HG03354 (cell line): ENCODE data around the gene POLR3F.
"Not testable (repeated sequence)": the region's sequence is repeated elsewhere in the genome, so short reads cannot be mapped to it uniquely, and the experiment has no call there.

Experiments used
- ATAC-seq: cut with Tn5 transposase; IDR thresholded peaks from one replicate; pipeline ENCODE4 v1.9.1; 2021; ENCODE audit warnings: mild to moderate bottlenecking; ENCODE audit not compliant: unreplicated experiment, poor library complexity, severe bottlenecking

Gene POLR3F

GRCh38 chr20:18501672-18502071, 34.5 kb downstream of the POLR3F start:
- not testable (repeated sequence) for ATAC-seq

DNA sequence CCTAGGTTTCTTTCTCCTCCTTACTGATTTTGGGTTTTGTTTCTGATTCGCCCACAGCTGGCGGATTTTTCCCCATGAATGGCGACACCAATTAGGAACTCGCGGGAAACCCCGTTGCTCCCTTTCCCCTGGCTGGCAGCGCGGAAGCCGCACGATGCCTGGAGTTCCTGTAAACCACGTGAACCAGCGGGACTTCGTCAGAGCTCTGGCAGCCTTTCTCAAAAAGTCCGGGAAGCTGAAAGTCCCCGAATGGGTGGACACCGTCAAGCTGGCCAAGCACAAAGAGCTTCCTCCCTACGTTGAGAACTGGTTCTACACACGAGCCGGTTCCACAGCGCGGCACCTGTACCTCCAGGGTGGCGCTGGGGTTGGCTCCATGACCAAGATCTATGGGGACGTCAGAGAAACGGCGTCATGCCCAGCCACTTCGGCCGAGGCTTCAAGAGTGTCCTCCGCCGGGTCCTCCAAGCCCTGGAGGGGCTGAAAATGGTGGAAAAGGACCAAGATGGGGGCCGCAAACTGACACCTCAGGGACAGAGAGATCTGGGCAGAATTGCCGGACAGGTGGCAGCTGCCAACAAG, 37.4 kb downstream of the POLR3F start:
- ATAC-seq, result no peak

DNA sequence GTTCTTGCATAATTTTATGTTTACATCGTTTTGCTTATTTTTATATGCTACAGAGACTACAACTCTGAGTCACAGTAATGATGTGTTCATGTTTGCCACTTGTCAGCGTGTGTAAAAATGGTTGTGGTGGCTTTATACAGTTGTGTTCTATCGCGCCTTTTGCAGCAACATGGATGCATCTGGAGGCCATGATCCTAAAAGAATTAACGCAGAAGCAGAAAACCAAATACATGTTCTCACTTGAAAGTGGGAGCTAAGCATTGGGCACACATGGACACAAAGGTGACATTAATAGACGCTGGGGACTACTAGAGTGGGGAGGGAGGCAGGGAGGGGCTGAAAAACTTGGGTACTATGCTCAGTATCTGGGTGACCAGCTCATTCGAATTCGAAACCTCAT, 39.6 kb downstream of the POLR3F start:
- ATAC-seq, result no peak

DNA sequence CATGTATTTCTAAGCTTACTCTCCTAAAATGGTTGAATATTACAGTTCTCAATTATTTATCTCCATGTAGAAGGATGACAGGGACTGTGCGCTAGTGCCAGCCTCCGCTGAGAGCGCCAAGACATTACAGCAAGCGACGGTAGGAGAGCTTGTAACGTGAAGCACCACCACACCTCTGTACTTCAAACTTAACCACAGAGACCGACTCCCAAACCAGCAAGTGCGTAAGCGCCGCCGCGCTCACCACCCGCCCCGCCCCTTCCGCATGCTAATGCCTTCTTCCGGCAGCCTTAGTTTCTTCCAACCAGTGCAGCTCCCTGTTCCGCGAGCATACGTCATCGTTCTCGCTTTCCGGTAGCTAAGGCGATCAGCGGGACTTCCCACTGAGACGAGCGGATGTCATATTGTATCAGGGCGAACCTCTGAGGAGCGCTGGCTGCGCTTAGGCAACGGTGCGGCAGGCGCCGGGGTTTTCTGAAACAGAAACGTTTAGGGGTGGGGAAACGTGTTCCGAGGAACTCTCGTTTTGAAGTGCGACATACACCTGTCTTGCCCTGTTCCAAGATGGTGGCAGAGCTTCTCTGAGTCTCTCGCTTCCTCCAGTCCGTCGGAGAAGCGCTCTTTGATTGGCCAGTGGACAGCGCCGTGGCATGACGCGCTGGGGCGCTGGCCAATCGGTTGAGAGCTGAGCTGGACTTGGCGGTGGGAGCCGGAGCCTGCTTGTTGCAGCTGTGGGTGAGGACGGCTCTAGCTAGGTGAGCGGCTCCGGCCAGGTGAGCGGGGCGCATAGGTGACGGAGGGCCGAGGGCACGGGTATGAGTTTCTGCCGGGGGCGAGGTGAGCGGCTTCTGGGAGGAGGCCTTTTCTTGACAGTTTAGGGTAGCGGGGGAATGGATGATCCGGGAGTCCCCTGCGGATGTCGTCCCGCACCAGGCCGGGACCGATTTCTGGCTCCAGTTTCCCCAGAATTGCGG, 40.3 kb downstream of the POLR3F start, which contains the start of gene SEC23B:
SEC23B (plus strand) TSS at position 723 of the 974 bp plus-strand sequence. CDS start 2,896 bp downstream, outside the sequence.
- ATAC-seq, result peak; percentile 97

DNA sequence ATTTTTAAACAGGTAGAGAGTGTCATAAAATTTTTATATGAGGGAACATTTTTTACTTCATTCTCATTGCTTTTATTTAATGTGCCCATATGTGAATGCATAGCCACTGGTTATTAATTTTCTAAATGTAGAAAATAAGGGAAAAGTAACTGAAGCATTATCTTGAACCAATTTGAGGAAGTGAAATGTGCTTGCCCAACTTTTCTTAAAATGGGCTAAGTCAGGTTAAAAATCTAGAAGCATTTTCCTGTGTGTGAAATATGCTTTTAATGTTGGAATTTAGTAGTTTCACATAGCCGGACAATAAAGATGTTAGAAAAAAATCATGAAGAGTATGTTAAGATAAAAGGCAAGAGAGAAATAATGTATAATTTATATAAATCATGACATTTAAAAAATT, 44.4 kb downstream of the POLR3F start:
- no peak for ATAC-seq

DNA sequence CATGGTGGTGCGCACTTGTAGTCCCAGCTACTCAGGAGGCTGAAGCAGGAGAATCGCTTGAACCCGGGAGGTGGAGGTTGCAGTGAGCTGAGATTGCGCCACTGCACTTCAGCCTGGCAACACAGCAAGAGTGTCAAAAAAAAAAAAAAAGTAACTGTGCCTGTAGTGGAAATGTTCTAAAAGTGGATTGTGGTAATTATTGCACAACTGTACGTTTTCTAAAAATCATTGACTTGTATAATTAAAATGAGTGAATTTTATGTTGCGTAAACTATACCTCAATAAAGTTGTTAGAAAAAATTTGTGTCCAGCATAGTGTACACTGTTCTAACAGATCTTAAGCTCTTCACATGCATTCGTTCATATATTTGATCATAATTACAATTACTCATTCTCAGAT, 46.0 kb downstream of the POLR3F start:
- no peak for ATAC-seq

DNA sequence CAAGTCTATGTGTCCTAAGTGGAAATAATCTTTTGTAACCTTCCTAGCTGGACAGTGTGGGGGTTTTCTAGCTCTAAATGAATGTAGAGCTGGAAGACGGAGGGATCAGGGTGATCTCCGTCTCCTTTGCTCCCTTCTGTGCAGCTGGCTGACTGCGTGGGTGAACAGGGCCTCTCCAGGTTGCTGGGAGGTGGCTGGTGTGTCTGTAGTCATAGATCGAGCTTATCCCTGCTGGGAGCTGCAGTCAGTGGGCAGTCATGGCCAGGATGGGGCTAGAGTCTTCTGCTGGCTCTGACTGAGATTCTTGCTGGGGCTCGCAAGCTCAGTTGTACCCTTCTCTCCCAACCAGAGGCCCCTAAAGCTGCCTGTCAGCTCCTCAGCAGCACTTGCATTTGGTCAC, 46.9 kb downstream of the POLR3F start:
- ATAC-seq, result no peak

GRCh38 chr20:18515973-18516372, 48.8 kb downstream of the POLR3F start:
- no peak for ATAC-seq

GRCh38 chr20:18522066-18522465, 54.9 kb downstream of the POLR3F start:
- ATAC-seq, result not testable (repeated sequence)

DNA sequence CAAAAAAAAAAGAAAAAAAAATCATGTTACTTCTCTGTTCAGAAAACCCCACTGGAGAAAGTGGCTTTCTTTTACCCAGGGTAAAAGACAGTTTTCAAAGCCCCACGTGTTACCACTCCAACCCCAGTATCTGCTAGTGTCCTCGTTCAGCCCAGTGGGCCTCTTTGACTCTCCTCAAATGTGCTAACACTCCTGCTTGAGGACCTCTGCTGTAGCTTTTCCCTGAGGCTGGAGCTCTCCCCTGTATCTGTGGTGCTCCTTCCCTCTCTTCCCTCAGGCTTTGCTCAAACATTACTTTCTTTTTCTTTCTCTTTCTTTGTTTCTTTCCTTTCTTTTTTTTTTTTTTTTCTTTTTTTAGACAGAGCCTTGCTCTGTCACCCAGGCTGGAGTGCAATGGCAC, 55.9 kb downstream of the POLR3F start:
- ATAC-seq, result no peak

- ATAC-seq, result no peak
Measured at GRCh38 chr20:18524646-18525045, 57.5 kb downstream of the POLR3F start.

DNA sequence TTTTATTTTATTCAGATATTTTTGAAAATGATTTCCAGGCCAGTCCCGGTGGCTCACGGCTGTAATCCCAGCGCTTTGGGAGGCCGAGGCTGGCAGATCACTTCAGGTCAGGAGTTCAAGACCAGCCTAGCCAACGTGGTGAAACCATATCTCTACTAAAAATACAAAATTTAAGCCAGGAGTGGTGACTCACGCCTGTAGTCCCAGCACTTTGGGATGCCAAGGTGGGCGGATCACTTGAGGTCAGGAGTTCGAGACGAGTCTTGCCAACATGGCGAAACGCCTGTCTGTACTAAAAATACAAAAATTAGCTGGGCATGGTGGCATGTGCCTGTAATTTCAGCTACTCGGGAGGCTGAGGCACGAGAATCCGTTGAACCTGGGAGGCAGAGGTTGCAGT, 59.6 kb downstream of the POLR3F start:
- not testable (repeated sequence) for ATAC-seq

DNA sequence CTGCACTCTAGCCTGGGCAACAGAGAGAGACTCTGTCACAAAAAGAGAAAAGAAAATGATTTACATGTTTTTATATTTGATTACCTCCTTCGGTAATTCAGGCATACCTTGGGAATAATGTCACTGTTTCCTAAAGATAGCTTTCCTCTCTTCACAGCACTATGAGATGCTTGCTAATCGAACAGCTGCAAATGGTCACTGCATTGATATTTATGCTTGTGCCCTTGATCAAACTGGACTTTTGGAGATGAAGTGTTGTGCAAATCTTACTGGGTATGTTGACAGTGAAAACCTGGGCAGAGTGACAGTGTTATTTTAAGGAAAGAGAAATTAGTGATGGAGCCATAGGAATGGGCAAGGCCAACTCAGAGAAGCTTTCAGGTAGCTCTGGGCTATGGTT, 60.1 kb downstream of the POLR3F start:
- no peak for ATAC-seq

- no peak for ATAC-seq
Measured at GRCh38 chr20:18527836-18528235, 60.6 kb downstream of the POLR3F start.

GRCh38 chr20:18529041-18529440, 61.9 kb downstream of the POLR3F start:
- no peak for ATAC-seq

DNA sequence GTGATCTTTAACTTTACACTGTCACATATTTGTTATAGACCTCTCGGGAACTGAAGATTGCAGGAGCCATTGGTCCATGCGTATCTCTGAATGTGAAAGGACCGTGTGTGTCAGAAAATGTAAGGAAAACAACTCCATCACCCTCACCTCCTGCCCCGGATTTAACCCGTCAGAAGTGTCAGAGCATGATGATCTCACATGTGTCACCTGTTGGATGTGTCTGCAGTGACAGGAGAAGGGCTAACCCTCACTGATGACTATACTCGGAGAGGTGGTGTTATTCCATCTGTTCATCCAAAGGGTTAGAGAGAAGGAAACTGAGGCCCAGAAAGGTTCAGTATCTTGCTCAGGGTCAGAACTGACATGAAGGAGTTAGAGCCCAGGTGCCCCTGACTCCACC, 65.4 kb downstream of the POLR3F start:
- ATAC-seq, result no peak

DNA sequence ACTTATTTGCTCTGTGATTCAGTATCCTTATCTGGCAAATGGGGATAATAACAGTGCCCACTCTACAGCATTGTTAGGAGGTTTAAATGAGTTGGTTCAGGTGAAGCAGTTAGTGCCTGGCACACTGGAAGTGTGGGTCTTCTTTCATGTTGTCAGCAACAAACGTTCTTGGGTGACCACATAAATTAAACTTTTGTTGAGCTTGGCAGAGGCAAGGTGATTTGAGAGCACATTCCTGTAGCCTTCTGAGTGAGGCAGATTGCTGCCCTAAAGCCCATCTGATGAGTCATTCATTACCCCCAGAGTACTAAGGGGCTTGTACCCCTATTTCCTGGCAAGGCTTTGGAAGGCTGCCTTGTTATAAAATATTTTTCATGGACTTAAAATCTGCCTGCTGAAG, 66.3 kb downstream of the POLR3F start:
- ATAC-seq, result no peak

GRCh38 chr20:18533978-18534644, 66.9 kb downstream of the POLR3F start:
- no peak for ATAC-seq
